Esophagus squamous epithelium (tissue), 4 donors: Measurements from ENCODE around the gene TLR5.

Experiments used
- CTCF ChIP-seq, 6 experiments: fragments of 450-650 bp in 4 of 6; fragments of 200-600 bp in 2 of 6; sonication (generic) in 2 of 6; IDR thresholded peaks; one replicate each; pipeline ENCODE4 v1.5.1; 2016 to 2019; ENCODE audit warnings: antibody characterized with exemption in 6 of 6, mild to moderate bottlenecking in 4 of 6, moderate library complexity in 4 of 6
- POLR2A ChIP-seq, 4 donors: fragments of 450-650 bp; IDR thresholded peaks; one replicate each; pipeline ENCODE4 v1.6.1; 2017; ENCODE audit warnings: antibody characterized with exemption in 4 of 4, mild to moderate bottlenecking in 4 of 4, moderate library complexity in 3 of 4

GRCh38 chr1:223133306-223133823, 9.7 kb downstream of the TLR5 start:
- TF ChIP-seq CTCF (IDR thresholded peaks at IDR 0.05), result no peak
- no peak for TF ChIP-seq POLR2A (IDR thresholded peaks at IDR 0.05)
